Spinal cord (tissue), 10 donors: ENCODE results near the gene VWA2. TPM values are rescaled to one million over a fixed set of nuclear protein-coding genes. Genes with fewer than 3 reads are reported as not detected.

ENCODE experiments used
- DNase-seq, 6 donors: peaks; one replicate each; pipeline versions ENCODE4 v3.0.0 to v3.0.0-alpha.2; 2013 to 2015; ENCODE audit warnings: low spot score in 6 of 6, low read depth in 4 of 6
- H3K27ac ChIP-seq: one replicate; pipeline ENCODE4 v1.5.1; 2013; ENCODE audit warnings: low read depth, low read length, control low read depth
- H3K27me3 ChIP-seq: one replicate; pipeline ENCODE4 v1.6.1; 2013; ENCODE audit warnings: low read length; ENCODE audit not compliant: control insufficient read depth, insufficient read depth
- H3K36me3 ChIP-seq: one replicate; pipeline ENCODE4 v1.6.1; 2013; ENCODE audit warnings: low read length; ENCODE audit not compliant: control insufficient read depth, insufficient read depth
- H3K4me1 ChIP-seq: one replicate; pipeline ENCODE4 v1.6.1; 2013; ENCODE audit warnings: low read length; ENCODE audit not compliant: control insufficient read depth, insufficient read depth
- H3K4me3 ChIP-seq: one replicate; pipeline ENCODE4 v1.5.1; 2013; ENCODE audit warnings: low read depth, low read length, control low read depth
- H3K9me3 ChIP-seq: one replicate; pipeline ENCODE4 v1.6.1; 2013; ENCODE audit warnings: low read length; ENCODE audit not compliant: control insufficient read depth, insufficient read depth
- whole genome bisulfite sequencing: methylation state at CpG from one replicate; pipeline ENCODE4 v1.1.5; 2013; ENCODE audit warnings: missing lambda C conversion rate; ENCODE audit not compliant: insufficient coverage; 5-methylcytosine and 5-hydroxymethylcytosine counted together
- polyA plus RNA-seq, 2 donors: library from polyadenylated mRNA; unstranded; fragments of 120-200 nt; gene quantifications; one replicate each; pipeline ENCODE4 v1.2.1, GENCODE V29; 2013; ENCODE audit not compliant: insufficient read length in 2 of 2
- total RNA-seq, 2 donors: library from RNA; depleted of rRNA in 1 of 2; stranded (reverse); fragments of 120-200 nt in 1 of 2; fragments of >200 nt in 1 of 2; gene quantifications; one replicate each; pipeline versions ENCODE4 v1.2.3 to v1.2.4, GENCODE V29; 2013 to 2014
- donor health status: healthy.

The VWA2 gene
- total and polyA plus RNA-seq, 4 donors: 2.0 to 4.7 (median 3.7) TPM

GRCh38 chr10:114285961-114286441 lies 46.9 kb downstream of the VWA2 start:
- H3K9me3 ChIP-seq: no peaks in the 10 kb centered on the region
- peaks cover 7% of the 10 kb centered on the region for H3K36me3 ChIP-seq
- no peak overlapping the region for H3K4me3 ChIP-seq
- WGBS: 90% methylated on average over 31 of the region's 31 CpGs
- no peaks in the 10 kb centered on the region for H3K27me3 ChIP-seq
- H3K27ac ChIP-seq: no peak overlapping the region
- DNase-seq: no peak
- H3K4me1 ChIP-seq: peaks cover 25% of the 10 kb centered on the region

DNA sequence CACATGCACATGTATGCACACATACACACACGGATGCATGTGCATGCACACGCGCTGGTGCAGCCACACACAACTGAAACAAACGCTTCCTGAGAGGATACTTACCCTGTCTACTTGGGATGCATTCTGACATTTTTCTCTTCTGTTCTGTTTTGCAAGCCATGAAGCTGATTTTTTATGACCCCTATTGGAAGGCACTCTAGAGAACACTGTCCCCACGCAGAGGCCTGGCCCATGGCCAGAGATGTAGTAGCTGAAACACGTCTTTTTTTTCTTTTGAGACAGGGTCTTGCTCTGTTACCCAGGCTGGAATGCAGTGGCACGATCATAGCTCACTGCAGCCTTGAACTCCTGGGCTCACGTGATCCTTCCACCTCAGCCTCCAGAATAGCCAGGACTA lies 47.9 kb downstream of the VWA2 start:
- no peaks in the 10 kb centered on the region for H3K9me3 ChIP-seq
- H3K27ac ChIP-seq: no peak overlapping the region
- peak in 1 of 6 donors; percentile 55 for DNase-seq
- H3K4me3 ChIP-seq: no peak overlapping the region
- H3K27me3 ChIP-seq: no peaks in the 10 kb centered on the region
- 41% methylated on average over 7 of the region's 8 CpGs for WGBS
- H3K36me3 ChIP-seq: peaks cover 7% of the 10 kb centered on the region
- H3K4me1 ChIP-seq: peaks cover 25% of the 10 kb centered on the region

DNA sequence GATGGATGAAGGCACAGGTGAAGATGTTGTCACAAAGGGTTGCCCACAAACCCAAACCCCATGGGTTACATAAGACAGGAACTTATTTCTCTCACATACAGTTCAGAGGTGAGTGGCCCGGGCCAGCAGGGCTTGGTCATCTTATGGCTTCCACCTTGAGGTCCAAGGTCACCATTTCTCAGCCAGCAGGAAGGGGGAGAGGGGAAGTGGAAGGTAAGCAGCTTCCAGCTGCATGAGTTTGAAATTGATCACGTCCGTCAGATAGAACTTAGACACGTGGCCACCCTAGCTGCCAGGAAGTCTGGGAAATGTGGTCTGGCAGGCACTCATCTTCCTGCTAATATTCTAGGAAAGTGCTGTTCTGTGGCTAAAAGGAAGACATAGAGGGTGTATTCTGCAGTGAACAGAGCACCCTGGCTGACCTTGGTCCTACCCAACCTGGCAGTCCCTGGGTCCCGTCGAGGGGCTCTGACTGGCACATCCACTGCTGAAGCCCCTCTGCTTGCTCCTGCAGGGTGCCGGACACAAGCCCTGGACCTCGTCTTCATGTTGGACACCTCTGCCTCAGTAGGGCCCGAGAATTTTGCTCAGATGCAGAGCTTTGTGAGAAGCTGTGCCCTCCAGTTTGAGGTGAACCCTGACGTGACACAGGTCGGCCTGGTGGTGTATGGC lies 49.5 kb downstream of the VWA2 start:
- no peak for DNase-seq

DNA sequence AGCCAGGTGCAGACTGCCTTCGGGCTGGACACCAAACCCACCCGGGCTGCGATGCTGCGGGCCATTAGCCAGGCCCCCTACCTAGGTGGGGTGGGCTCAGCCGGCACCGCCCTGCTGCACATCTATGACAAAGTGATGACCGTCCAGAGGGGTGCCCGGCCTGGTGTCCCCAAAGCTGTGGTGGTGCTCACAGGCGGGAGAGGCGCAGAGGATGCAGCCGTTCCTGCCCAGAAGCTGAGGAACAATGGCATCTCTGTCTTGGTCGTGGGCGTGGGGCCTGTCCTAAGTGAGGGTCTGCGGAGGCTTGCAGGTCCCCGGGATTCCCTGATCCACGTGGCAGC lies 50.0 kb downstream of the VWA2 start:
- Histone ChIP-seq H3K27me3 (no peaks in the 10 kb centered on the region), H3K27ac (no peak overlapping the region), H3K9me3 (no peaks in the 10 kb centered on the region), H3K4me3 (no peak overlapping the region), H3K36me3 (peaks cover 7% of the 10 kb centered on the region), H3K4me1 (peaks cover 25% of the 10 kb centered on the region)
- WGBS: 91% methylated on average over 16 of the region's 16 CpGs
- DNase-seq: no peak

More for the DNA sequence above, 49.5 kb downstream of the VWA2 start:
- no peak overlapping the region for H3K4me3 ChIP-seq
- no peaks in the 10 kb centered on the region for H3K27me3 ChIP-seq
- H3K36me3 ChIP-seq: peaks cover 7% of the 10 kb centered on the region
- H3K27ac ChIP-seq: no peak overlapping the region
- H3K4me1 ChIP-seq: peaks cover 25% of the 10 kb centered on the region
- no peaks in the 10 kb centered on the region for H3K9me3 ChIP-seq
- 91% methylated on average over 10 of the region's 11 CpGs for WGBS

GRCh38 chr10:114290038-114290437 lies 51.0 kb downstream of the VWA2 start:
- H3K4me3 ChIP-seq: no peak overlapping the region
- H3K27me3 ChIP-seq: no peaks in the 10 kb centered on the region
- peaks cover 16% of the 10 kb centered on the region for H3K4me1 ChIP-seq
- H3K9me3 ChIP-seq: no peaks in the 10 kb centered on the region
- WGBS: 95% methylated on average over 10 of the region's 10 CpGs
- no peak overlapping the region for H3K27ac ChIP-seq
- H3K36me3 ChIP-seq: peaks cover 7% of the 10 kb centered on the region
- DNase-seq: no peak

DNA sequence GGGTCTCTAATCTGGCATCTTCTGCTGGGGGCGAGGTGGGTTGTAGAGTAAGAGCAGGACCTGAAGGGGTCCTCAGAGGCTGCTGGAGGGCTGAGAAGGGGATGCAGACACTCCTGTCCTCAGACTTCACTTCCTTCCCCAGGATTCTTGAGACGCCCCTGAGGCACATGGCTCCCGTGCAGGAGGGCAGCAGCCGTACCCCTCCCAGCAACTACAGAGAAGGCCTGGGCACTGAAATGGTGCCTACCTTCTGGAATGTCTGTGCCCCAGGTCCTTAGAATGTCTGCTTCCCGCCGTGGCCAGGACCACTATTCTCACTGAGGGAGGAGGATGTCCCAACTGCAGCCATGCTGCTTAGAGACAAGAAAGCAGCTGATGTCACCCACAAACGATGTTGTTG lies 52.0 kb downstream of the VWA2 start:
- 95% methylated on average over 3 of the region's 7 CpGs for WGBS
- H3K36me3 ChIP-seq: peaks cover 7% of the 10 kb centered on the region
- peaks cover 15% of the 10 kb centered on the region for H3K4me1 ChIP-seq
- no peak overlapping the region for H3K4me3 ChIP-seq
- peaks cover 7% of the 10 kb centered on the region for H3K9me3 ChIP-seq
- no peak for DNase-seq
- H3K27me3 ChIP-seq: no peaks in the 10 kb centered on the region
- no peak overlapping the region for H3K27ac ChIP-seq

- Histone ChIP-seq H3K4me3 (no peak overlapping the region), H3K4me1 (peaks cover 12% of the 10 kb centered on the region), H3K27me3 (no peaks in the 10 kb centered on the region), H3K27ac (no peak overlapping the region), H3K36me3 (peaks cover 9% of the 10 kb centered on the region), H3K9me3 (peaks cover 9% of the 10 kb centered on the region)
- no peak for DNase-seq
- 69% methylated on average over 8 of the region's 8 CpGs for WGBS
Observed at GRCh38 chr10:114291516-114291915, 52.5 kb downstream of the VWA2 start.

DNA sequence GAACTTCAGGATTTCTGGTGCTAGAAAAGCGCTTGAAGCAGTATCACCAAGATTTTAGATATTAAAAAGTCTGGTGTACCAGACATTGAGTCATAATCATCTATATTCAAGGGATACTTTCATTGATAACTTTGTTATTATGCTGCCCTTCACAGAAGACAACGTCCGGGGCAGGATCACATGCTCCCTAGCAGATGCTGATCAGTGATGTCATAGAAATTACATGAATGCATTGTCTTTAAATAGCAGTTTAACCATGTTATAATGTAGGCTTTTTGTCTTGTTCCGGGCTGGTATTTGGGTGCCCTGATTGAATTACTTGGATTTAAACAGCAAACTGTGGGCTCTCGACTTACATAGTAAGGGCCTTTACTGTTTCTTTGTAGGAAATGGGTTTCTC lies 54.0 kb downstream of the VWA2 start:
- Histone ChIP-seq H3K27me3 (no peaks in the 10 kb centered on the region), H3K36me3 (peaks cover 21% of the 10 kb centered on the region), H3K4me3 (no peak overlapping the region), H3K4me1 (peaks cover 5% of the 10 kb centered on the region), H3K27ac (no peak overlapping the region), H3K9me3 (peaks cover 10% of the 10 kb centered on the region)
- 88% methylated on average over 4 of the region's 5 CpGs for WGBS
- no peak for DNase-seq

- Histone ChIP-seq H3K27me3 (no peaks in the 10 kb centered on the region), H3K4me3 (no peak overlapping the region), H3K36me3 (peaks cover 23% of the 10 kb centered on the region), H3K27ac (no peak overlapping the region), H3K4me1 (no peaks in the 10 kb centered on the region), H3K9me3 (peaks cover 10% of the 10 kb centered on the region)
- DNase-seq: no peak
Observed at GRCh38 chr10:114294549-114294948, 55.5 kb downstream of the VWA2 start.

DNA sequence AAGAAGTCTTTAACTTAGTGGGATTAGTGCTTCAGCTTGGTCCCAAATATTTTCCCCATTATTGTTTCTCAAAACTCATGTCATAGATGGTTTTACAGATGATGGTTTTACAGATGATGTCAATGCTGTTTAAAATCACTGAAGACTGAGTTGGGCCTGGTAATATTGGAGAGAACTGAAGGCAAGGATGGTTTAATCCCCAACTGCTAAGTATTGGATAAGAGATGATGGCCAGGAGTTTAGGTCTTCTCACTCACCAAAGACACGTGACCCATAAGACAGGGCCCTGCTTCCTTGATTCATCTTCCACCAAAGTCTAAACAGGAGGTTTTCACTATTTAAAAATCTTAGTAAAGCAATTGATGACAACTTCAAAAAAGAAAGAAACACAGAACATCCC lies 56.3 kb downstream of the VWA2 start:
- Histone ChIP-seq H3K27ac (no peak overlapping the region), H3K9me3 (peaks cover 10% of the 10 kb centered on the region), H3K36me3 (peaks cover 29% of the 10 kb centered on the region), H3K4me1 (no peaks in the 10 kb centered on the region), H3K27me3 (no peaks in the 10 kb centered on the region), H3K4me3 (no peak overlapping the region)
- WGBS: no CpG with 5 or more reads among the region's 1 CpG
- no peak for DNase-seq
